Effector CD8-positive, alpha-beta T cell (primary cell): ENCODE measurements around the gene IFNLR1.

ENCODE experiments used
- DNase-seq: peaks from one replicate; lab custom pipeline; 2025; lab: John Stamatoyannopoulos, UW

IFNLR1 gene

DNA sequence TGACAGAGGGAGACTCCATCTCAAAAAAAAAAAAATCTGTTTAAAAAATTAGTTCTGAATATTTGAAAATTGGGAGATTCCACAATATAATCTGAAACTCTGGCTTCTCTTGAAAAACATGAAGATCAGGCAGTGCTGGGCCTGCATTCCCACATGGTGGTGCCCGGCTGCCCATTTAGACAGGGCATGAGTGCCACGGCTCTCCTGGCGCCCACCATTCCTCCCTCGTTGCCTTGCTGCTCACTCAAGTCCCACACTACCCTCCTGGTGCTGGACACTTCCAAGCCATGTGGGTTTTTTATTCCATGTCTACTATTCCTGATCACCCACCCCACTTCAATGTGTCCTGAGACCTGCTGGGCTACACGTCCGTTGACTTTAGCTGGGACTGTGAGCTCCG, 64.3 kb downstream of the IFNLR1 start:
- DNase-seq = no peak

DNA sequence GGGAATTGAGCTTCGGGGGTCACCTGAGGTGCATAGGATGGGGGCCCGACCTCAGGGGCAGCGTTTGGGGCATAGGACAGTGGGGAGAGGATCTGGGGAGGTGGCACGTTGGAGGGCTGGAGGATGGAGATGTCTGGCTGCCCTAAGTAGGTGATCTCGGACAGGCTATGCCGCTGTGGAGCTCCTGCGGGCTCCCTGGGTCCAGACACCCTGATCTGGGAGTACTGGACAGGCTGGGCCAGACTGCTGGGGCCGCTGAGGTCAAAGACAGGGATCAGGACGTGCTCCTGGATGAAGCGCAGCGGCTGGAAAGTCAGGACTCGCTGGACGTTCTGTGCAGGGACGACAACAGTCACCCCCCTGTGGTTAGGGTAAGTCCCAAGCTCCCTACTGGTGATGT, 65.7 kb downstream of the IFNLR1 start:
- DNase-seq = no peak

DNA sequence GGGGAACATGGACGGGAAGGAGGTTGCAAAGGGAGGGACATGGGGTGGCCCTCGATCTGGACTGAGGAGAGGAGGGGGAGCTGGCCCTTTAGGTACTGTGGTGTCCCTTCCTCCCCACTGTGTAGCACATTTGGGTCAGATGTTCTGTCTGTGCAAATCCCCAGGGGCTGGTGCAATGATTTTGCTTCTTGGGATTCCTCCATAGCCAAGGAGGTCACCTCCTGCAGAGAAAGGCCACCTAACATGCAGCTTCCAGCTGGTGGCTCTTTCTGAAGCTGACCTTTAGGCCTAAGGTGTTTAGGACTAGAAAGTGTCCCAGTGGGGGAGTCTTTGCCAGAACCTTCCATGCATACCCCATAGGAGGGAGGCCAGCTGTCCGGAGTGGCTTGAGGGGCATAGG, 66.1 kb downstream of the IFNLR1 start:
- no peak for DNase-seq

DNA sequence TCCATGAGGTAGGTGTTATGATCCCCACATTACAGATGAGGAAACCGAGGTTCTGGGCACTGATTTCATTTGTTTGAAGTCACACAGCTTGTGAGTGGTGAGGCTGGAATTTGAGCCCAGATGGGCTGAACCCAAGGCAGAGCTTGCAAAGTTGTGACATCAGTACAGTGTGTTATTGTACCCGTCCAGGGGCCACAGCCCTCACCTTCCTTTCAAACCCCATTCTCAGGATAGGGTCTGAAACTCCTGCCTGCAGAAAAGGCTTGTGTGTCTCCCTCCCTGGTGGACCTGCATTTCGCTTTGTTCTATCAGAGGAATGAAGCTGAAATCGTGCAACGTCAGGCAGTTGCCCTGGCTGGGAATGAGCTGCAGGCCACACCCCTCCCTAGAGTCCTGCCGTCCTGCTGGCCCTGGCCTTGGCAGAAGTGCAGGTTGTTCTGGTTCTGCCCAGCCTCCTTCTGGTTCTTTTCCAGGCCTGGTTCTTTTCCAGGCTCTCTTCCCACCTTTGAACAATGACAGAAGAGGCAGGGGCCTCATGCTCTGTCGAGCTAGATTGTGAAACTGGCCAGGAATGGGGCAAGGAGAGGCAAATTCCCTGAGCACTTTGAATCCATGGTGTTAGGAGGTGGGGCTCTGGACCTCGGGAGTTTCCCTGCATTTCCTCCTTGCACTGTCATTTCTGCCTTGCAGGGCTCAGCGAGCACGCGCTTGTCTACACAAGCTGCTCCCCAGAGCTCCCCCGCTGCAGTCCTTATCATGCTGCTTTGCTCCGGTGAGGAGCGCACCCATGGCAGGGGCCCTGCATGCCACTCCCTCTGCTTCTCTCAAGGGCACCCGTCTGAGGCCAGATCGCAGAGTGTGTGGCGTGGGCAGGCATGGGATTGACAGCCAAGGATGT, 67.0 kb downstream of the IFNLR1 start:
- DNase-seq = no peak

DNA sequence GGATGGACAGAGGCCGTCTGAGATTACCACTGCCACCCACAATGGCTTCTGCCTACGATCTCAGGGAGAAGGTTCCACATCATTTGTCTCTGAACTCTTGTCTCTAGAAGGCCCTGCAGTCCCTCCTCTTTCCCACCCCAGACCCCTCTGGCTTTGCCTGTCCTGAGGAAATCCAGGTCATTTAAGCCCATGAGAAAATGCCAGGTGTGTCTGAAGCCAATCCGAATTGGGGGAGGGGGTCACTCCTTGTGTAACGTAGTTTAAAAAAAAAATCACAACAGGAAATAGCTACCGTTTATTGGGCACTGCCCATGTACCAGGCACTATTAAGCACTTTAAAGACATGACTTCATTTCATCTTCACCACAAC, 67.6 kb downstream of the IFNLR1 start:
- DNase-seq = no peak

DNA sequence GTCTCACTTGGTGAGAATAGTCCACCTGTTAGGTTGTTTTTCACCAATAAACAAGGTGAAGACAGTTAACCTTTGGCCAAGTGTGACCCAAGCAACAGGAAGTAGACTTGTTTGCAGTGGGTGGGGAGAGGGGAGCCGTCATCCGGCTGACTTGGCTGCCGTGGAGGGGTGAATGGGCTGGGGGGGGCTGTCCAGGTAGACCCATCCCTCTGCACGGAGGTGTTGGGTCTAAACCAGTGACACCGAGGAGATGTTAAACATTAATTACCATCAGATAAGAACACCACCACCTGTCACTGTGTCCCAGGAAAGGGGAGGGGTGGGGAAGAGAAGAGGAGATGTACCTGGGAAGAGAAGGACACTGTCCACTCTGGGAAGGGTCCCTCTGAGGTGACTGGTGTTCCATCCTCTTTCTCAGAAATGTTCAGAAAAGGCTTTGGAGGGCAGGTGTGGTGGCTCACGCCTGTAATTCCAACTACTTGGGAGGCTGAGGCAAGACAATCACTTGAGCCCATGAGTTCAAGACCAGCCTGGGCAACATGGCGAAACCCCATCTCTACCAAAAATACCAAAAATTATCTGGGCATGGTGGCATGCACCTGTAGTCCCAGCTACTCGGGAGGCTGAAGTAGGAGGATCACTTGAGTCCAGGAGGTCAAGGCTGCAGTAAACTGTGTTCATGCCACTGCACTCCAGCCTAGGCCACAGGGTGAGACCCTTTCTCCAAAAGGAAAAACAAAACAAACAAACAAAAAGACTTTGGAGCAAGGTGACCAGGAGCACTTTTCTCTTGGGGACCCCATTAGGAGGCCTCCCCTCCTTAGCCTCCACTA, 68.5 kb downstream of the IFNLR1 start:
- no peak for DNase-seq

DNA sequence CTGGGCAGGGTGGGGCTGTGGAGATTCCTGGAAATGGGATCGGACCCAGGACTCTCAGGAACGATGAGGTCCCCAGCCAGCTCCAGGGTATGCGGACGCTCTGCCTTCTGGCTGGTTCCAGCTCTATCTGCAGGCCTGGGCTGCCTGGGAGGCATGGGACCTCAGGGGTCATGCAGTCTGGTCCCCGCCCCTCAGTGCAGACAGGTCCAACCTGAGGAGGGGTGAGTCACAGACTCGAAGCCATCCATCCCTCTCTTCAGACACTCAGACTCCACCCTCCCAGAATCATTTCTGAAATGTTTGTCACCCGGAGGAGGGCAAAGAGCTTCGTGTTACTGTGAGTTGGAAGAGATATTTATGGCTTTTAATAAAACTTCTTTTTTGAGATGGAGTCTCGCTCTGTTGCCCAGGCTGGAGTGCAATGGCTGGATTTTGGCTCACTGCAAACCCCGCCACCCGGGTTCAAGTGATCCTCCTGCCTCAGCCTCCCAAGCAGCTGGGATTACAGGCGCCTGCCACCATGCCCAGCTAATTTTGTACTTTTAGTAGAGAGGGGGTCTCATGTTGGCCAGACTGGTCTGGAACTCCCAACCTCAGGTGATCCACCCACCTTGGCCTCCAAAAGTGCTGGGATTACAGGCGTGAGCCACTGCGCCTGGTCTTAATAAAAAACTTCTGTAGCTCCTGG, 69.2 kb downstream of the IFNLR1 start:
- no peak for DNase-seq

DNA sequence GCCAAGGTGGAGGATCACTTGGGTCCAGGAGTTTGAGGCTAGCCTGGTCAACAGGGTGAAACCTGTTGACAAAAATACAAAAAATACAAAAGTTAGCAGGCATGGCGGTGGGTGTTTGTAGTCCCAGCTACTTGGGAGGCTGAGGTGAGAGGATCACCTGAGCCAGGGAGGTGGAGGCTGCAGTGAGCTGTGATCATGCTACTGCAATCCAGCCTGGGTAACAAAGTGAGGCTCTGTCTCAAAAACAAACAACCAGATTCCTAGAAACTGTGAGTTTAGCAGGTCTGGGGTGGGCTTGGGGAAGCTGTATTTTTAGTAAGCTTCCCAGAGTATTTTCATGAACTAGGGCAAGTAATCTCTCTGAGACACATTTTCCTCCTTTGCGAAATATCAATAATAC, 70.0 kb downstream of the IFNLR1 start:
- DNase-seq = no peak

DNA sequence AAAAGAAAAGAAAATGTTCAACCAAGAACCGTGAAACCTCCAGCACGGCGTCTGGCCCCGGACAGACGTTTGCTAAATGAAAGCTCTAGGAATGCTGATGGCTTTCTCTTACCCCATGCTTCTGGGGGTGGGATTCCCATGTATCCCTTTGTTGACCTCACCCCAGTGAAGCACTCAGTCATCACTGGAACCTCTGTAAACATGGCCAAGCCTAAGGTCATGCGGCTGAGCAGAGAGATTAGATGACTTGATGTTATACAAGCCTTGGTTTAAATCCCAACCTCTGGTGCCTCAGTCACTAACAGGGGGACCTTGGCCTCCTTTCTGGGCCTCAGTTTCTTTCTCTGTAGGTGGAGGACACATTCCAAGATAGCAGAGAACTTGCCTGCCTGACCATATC, 72.3 kb downstream of the IFNLR1 start:
- DNase-seq = no peak

DNA sequence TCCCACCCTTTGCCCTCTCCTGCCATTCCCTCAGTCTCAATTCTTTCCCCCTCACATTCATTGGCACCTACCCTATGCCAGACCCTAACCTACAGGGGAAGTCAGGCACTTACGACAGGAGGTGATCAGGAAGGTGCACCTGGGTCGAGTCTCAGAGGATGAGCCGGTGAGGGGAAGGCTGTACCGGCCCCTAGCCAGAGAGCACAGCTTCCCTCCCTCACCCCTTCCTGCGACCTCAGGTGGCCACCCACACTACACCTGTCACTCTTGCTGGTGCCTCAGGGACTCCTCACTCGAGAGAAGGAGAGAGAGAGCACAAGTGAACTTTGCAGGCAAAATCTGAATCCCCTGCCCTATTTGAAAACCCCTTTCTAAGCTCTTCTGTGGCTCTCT, 73.5 kb downstream of the IFNLR1 start:
- DNase-seq = no peak

DNA sequence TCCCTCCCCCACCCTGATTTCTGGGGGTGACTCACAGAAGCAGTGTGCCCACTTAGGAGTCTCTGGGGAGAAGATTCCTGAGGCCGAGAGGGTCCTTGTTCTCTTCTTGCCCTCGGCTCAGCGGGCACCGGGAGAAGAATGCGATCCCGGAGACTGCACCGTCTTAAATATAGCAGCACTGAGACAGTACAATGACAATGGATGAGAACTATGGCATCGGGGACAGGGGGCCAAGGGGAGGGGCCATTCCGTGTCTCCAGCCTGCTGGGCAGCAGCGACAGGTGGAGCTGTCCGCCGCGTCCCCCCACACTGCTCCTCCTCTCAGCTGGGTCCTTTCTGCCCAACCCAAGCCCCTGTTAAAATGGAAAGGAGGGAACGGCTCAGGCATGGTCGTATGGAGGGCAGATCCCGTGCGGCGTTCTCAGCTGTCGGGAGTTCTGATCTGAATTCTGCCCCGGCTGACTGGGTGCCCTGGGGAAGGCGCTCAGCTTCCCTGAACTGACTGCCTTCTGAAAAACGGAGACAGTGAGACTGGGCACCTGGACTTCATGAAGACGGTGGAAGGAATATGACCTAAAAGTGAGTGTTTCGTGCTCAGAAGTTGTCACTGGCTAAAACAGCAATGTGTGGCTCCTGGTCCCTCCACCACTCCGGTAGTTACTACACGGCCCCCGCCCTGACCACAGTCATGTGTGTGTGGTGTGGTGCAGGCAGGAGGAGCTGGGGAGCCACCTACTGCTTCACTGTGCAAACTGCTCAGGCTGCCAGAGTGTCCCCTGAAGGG, 74.9 kb downstream of the IFNLR1 start, which contains the start of gene MYOM3:
Gene MYOM3 (minus strand): TSS at position 140 of the 784 bp plus-strand sequence. CDS start 3,499 bp downstream, outside the sequence.
- peak; percentile 5 for DNase-seq

DNA sequence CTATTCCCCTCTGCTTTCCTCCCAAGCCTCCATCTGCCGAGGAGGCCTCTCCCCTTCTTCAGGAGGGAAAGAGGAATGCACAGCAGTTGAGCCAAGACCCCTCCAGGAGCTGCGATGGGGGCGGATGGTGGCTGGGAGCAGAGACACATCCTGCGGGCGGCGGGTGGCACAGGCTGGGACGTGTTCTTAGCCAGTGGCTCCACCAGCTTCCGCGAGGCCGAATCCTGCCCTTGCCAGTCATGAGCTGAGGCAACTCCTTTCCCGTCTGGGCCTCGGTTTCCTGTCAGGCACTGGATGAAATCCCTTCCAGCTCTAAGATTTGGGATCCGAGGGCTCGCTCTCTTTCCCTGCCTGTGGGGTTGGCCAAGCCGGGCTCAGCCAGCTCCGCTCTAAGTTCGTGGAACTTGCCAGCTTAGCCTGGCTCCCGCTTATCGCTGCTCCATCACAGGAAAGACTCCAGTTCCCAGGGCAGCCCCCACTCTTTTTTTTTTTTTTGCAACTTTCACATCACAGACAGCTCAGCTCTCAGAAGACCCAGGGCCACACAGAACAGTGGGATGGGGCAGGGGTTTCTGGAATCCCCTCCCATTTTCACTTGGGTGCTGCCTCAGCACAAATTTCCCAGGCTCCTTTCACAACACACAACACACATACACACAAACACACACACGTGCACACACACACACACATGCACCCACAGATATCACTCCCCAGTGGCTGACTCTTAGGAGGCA, 75.7 kb downstream of the IFNLR1 start:
- no peak for DNase-seq

DNA sequence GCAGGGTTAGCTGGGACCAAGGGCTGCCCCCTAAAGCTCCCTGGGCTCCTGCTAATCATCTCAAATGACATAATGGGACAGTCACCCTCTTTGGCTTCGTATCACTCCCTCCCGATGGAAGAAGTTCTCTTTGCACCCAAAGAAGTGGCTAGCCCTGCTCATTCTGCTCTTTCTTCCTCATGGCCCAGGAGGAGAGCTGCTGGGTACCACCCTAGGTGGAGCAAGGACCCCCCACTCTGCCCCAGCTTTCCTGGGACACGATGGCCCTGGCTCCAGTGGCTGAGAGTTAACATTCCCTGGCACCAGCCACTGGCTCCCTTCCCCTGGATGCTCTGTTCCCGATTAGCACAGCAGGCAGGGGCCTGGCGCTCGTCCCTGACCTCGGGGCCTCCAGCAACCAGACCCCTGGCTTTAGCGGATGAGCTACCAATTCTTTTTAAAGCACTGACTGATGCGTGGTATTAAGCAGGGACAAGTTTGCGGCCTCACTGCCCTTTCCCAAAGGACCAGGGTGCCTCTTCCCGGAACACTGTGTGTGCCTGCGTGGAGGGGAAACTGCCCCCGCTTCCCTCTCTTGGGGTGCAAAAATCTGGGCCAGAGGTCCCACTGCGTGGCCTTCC, 76.3 kb downstream of the IFNLR1 start:
- DNase-seq = no peak

DNA sequence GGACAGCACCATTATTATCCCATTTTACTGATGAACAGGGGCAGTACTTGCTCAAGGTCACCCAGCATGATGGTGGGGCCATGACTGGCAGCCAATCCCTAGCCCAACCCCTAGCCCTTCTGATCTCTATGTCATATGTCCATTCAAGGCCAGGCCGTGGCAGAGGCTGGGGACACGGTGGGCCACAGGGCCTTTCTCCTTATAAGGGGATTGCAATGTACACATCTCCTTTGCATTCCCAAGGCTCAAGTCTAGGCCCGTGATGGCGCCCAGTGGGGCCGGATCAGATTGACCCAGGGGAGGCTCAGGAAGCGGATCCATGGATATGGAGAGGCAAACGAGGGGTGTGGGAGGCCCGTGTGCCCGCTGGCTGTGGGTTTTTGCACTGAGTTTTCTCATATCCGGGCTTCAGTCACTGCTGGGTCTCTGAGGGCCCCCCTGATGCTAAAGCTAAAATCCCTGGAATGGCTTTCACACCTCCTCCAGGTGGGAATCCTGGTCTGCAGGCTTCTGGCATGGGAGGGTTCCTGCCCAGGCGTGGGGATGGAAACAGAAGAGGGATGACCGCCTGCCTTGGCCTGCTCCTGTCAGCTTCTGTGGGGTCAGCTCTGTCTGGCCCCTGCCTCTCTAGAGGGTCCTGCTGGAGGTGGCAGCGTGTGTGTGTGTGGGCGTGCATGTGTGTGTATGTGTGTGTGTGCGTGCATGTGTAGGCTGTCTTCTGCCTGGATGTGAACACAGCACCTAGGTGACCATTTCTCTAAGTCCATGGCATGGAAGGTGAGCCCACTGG, 77.2 kb downstream of the IFNLR1 start:
- DNase-seq = no peak

DNA sequence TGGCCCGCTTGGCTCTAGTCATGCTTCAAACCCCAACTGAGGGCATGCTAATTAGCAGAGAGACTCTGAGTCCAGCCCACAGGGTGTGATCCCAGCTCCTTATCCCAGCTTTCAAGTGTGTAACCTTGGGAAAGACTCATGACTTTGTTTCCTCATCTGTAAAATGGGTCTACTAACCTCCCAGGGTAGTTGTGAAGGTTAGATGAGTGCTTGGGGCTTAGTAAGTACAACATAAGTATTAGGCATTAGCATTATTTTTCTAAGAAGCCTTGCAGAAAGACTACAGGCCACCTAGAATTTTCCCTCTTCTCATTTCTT, 78.0 kb downstream of the IFNLR1 start:
- no peak for DNase-seq

DNA sequence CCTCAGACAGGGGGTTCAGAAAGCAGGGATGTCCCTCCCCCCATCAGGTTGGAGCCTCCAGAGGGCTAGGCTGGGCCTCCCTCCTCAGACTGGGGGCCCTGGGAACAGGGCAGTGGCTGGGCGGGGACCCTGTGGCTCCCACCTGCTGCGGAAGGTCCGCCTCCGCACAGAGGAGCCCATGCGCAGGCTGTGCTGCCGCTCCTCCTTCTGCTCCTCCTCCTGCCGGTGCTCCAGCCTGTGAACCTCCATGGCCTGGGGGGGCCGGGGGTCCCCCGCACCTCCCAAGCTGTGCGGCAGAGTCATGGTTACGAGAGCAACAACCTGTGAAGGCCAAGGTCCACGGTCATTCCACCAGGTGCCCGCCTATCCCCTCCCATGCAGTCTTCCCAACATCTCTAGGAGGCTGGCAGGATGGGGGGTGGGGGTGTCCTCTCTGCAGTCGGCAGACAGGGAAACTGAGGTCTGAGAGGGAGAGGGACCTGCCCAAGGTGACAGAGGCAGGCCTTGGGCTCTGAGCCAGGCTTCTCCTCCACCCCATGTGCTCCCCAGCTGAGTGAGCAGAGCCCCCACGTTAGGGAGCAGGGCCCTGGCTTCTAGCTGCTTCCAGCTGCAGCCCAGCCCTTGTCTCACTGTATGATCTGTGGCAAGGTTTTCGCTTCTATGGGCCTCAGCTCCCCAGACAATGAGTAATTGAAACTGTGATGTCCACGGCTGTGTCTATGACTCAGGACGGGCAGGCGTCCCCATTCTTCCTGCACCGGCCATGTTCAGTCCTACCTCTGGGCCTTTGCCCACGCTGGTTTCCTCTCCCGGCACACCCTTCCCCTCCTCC, 78.5 kb downstream of the IFNLR1 start:
- DNase-seq = no peak

DNA sequence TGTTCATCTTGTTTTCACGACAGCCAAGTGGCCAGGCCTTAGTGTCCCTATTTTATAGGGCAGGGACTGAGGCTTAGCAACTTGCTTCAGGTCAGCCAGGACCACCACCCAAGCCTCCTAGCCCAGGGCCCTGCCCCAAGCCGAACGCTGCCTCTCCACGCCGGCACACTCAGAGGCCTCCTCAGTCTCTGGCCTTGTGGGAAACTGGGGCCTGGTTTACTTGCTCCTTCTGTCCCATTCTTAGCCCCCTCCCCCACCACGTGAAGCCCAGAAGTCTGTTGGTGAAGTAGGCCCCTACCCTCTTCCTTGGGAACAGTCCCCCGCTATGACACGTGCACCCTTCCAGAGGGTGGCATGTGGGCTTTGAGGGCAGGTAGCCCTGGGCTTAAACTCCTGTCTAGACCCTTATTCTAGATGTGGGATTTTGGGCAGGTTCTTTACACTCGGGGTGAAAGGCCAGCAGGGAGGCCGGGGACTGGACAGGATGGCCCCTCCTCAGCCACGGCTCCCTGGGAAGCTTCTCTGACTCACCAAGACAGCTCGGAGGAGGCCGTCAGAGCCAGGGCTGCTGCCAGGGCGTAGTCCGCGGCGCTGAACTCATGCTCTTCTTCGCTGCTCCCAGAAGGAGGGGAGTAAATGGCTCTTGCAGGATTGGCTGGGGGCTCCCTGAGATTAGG, 79.5 kb downstream of the IFNLR1 start:
- DNase-seq = no peak
